IMR-90 (cell line): ENCODE data around the gene GORASP1.

ENCODE experiments used
- BHLHE40 ChIP-seq: fragments of 150-350 bp; IDR thresholded peaks from 2 replicates; pipeline ENCODE4 v1.6.1; 2016; ENCODE audit warnings: mild to moderate bottlenecking, low read depth, low read length
- CHD1 ChIP-seq: IDR thresholded peaks from 2 replicates; pipeline ENCODE4 v1.6.1; 2012; ENCODE audit warnings: low read depth, low read length, improper control_type of control experiment
- ELK1 ChIP-seq: fragments of 150-350 bp; IDR thresholded peaks from 2 replicates; pipeline ENCODE4 v1.6.1; 2016; ENCODE audit warnings: low read depth, mild to moderate bottlenecking, low read length, moderate library complexity, borderline replicate concordance
- MAFK ChIP-seq: IDR thresholded peaks from 2 replicates; pipeline ENCODE4 v1.6.1; 2012; ENCODE audit warnings: low read depth, low read length, improper control_type of control experiment
- MXI1 ChIP-seq: IDR thresholded peaks from 2 replicates; pipeline ENCODE4 v1.6.1; 2012; ENCODE audit warnings: low read depth, mild to moderate bottlenecking, low read length, moderate library complexity, borderline replicate concordance
- POLR2A ChIP-seq: IDR thresholded peaks from 2 replicates; pipeline ENCODE4 v1.6.1; 2012; ENCODE audit warnings: mild to moderate bottlenecking, low read depth, low read length
- RAD21 ChIP-seq: IDR thresholded peaks from 2 replicates; pipeline ENCODE4 v1.6.1; 2012; ENCODE audit warnings: low read length, improper control_type of control experiment
- RCOR1 ChIP-seq: IDR thresholded peaks from 2 replicates; pipeline ENCODE4 v1.6.1; 2012; ENCODE audit warnings: mild to moderate bottlenecking, low read length, improper control_type of control experiment; ENCODE audit not compliant: insufficient replicate concordance
- RFX5 ChIP-seq: IDR thresholded peaks from 2 replicates; pipeline ENCODE4 v1.8.0; 2012; ENCODE audit warnings: low read depth, mild to moderate bottlenecking, low read length, moderate library complexity
- SMC3 ChIP-seq: fragments of 150-350 bp; IDR thresholded peaks from 2 replicates; pipeline ENCODE4 v1.6.1; 2016; ENCODE audit warnings: low read depth, mild to moderate bottlenecking, antibody characterized with exemption, low read length, moderate library complexity
- TF ChIP-seq, protein P1 (sequence below): conservative IDR thresholded peaks from 2 replicates; pipeline ENCODE4 v1.5.1; 2012; ENCODE audit warnings: mild to moderate bottlenecking, low read depth, low read length, improper control_type of control experiment
- TF ChIP-seq, protein P2 (sequence below): fragments of 150-350 bp; IDR thresholded peaks from 2 replicates; pipeline ENCODE4 v1.6.1; 2017; ENCODE audit warnings: mild to moderate bottlenecking, antibody characterized with exemption, low read length, low read depth

- TF ChIP-seq, protein P1, sequence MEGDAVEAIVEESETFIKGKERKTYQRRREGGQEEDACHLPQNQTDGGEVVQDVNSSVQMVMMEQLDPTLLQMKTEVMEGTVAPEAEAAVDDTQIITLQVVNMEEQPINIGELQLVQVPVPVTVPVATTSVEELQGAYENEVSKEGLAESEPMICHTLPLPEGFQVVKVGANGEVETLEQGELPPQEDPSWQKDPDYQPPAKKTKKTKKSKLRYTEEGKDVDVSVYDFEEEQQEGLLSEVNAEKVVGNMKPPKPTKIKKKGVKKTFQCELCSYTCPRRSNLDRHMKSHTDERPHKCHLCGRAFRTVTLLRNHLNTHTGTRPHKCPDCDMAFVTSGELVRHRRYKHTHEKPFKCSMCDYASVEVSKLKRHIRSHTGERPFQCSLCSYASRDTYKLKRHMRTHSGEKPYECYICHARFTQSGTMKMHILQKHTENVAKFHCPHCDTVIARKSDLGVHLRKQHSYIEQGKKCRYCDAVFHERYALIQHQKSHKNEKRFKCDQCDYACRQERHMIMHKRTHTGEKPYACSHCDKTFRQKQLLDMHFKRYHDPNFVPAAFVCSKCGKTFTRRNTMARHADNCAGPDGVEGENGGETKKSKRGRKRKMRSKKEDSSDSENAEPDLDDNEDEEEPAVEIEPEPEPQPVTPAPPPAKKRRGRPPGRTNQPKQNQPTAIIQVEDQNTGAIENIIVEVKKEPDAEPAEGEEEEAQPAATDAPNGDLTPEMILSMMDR = no peak
- peak; percentile 29 for TF ChIP-seq POLR2A
- no peak for TF ChIP-seq MXI1
- TF ChIP-seq SMC3 = no peak
- no peak for TF ChIP-seq RFX5
- TF ChIP-seq RAD21 = no peak
- TF ChIP-seq CHD1 = no peak
- TF ChIP-seq BHLHE40 = no peak
- TF ChIP-seq, protein P2, sequence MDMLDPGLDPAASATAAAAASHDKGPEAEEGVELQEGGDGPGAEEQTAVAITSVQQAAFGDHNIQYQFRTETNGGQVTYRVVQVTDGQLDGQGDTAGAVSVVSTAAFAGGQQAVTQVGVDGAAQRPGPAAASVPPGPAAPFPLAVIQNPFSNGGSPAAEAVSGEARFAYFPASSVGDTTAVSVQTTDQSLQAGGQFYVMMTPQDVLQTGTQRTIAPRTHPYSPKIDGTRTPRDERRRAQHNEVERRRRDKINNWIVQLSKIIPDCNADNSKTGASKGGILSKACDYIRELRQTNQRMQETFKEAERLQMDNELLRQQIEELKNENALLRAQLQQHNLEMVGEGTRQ = no peak
- no peak for TF ChIP-seq RCOR1
- no peak for TF ChIP-seq ELK1
- TF ChIP-seq MAFK = no peak
Observed at GRCh38 chr3:39136533-39137434, 29.4 kb upstream of the GORASP1 start.
